HG03520 (cell line): Measurements from ENCODE around the gene WWTR1.

Source experiments
- ATAC-seq: cut with Tn5 transposase; IDR thresholded peaks from one replicate; pipeline ENCODE4 v1.9.1; 2021; ENCODE audit warnings: mild to moderate bottlenecking, moderate library complexity; ENCODE audit not compliant: unreplicated experiment

The WWTR1 gene

DNA sequence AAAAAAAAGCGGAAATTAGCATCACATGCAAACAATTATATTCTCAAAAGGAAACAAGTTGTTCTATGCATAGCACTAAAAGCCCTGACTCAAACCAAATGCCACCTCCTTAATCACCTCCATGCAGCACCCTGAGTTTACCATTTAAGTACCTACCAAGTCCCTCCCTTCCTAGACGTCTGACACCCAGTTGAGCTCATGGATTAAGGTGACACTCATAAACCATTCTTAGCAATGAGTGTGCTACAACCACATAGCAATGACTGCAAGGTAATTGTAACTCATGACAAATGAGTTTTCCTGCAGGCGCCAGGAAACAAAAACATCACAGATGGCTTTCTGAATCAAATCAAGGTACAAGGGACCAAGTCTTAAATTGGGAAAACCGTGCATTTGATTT lies 32.0 kb downstream of the WWTR1 start:
- no peak for ATAC-seq

DNA sequence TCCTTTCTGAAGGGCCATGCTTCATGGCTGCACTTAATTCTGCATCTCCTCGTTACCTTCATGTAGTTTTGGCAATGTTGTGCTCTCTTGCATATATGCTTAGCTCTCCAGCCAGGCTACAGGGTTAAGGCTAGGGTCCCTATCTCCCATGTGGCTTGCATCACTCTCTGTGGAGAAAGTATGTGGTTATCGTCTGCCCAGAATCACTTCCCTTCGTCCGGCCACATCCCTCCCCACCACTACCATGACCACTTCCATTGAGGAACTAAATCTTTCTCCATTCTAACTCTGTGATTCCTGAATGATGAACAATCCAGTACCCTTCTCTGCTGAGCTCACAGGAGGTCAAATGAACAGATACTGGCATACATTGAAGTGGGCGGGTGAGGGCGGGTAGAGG lies 34.0 kb downstream of the WWTR1 start:
- ATAC-seq: no peak

GRCh38 chr3:149621218-149622005 lies 36.4 kb downstream of the WWTR1 start:
- ATAC-seq: peak; percentile 69

GRCh38 chr3:149620291-149621020 lies 37.4 kb downstream of the WWTR1 start:
- peak; percentile 55 for ATAC-seq

GRCh38 chr3:149619136-149619535 lies 38.7 kb downstream of the WWTR1 start:
- no peak for ATAC-seq

GRCh38 chr3:149618151-149619123 lies 39.4 kb downstream of the WWTR1 start:
- no peak for ATAC-seq

GRCh38 chr3:149615731-149616221 lies 42.0 kb downstream of the WWTR1 start:
- ATAC-seq: no peak

- no peak for ATAC-seq
These were observed 43.8 kb downstream of the WWTR1 start for GRCh38 chr3:149613988-149614387.

DNA sequence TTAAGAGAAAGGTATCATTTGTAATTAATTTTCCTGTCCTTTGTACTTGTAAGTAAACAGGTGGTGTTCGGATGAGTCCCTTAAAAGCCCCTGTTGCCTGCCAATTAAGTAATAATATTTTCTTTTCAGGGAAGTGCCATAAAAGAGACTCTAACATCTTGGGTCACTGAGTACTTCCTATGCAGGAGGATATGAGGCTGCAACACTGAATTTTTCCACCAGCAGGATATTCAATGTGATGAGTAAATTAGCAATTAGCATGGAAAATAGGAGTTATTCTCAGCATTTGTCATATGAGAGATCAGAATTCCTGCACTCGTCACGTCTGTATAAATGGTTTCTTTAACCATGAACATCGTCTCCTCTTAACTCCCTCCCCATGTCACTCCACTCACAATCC lies 45.4 kb downstream of the WWTR1 start:
- no peak for ATAC-seq

- ATAC-seq: no peak
These were observed 46.7 kb downstream of the WWTR1 start for GRCh38 chr3:149611149-149611548.

DNA sequence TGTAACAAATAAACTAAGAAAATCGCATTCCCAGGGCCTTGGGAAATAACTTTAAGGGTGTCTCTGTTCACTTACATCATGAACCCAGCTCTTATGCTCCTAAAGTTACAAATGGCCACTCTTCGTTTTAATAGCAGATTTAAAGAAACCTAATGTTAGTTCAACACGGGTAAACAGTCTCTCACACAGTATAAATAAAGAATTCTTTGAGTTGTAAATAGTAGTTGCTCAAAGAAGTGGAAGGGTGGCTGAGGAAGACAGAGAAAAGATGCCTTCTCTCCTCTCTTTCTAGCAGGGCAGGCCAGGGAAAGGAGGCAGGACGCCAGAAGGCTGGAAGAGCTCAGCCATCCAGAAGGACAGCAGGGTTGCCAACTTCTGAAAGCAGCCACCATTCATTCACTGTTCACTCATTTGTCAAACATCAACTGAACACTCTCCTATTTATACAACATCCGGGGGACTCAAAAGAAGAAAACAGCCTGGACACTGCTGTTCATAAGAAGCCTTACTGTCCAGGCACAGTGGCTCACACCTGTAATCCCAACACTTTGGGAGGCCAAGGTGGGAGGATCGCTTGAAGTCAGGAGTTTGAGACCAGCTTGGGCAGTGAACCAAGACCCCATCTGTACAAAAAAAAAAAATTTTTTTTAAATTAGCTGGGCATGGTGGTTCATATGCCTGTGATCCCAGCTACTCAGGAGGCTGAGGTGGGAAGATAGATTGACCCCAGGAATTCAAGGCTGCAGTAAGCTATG lies 47.3 kb downstream of the WWTR1 start:
- no peak for ATAC-seq

DNA sequence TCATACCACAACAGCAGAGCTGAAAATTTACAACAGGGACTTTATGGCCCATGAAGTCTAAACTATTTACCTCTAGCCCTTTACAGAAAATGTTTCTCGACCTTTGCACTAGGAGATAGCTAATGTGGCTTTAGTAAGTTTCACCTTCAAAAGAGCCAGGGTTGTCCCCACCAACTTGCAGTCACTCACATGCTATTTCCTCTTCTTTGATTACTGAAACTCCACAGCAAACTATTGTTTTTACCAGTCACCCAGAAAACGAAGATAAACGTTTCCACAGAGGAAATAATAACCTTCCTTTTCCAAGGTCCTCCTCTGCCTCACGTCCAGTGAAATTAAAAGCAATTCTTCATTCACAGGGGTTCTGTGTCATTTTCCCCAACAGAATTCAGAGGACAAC lies 48.2 kb downstream of the WWTR1 start:
- ATAC-seq: peak; percentile 93

GRCh38 chr3:149608987-149609386 lies 48.8 kb downstream of the WWTR1 start:
- ATAC-seq: no peak

GRCh38 chr3:149605902-149606301 lies 51.9 kb downstream of the WWTR1 start:
- ATAC-seq: no peak

DNA sequence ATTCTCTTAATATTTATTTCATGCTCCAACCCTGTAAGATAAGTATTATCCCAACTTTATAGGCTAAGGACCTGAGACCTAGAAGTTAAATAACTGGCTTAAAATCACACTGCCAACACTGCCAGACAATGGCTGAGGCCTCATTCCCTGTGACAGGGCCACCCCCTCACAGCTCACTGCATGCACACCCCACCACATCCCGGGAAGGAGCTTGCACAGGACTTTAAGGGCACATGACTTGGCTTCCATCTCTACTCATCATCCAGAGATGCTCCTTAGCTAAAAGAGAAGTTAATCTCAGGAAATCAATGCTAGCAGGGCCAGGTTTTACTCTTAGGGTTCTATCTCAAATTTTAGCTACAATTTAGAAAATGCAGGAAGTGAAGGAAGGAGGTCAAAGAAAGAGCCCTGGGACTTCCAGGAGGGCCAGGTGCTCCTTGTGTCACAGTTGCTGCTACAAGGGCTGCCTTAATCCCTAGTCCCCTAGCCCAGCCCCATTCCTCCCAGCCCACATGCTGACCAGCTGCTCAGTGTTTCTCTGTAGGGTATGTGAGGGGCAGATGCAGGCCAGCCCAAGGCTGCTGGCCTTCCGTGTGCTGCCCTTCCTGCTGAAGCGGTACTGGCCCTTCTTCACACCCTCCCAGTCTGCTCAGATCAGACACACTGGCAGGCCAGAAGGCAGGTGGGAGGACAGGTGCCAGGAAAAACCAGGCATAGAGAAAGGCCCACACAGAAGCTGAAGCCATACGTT lies 53.5 kb downstream of the WWTR1 start:
- ATAC-seq: no peak

GRCh38 chr3:149603126-149604074 lies 54.4 kb downstream of the WWTR1 start:
- ATAC-seq: no peak

DNA sequence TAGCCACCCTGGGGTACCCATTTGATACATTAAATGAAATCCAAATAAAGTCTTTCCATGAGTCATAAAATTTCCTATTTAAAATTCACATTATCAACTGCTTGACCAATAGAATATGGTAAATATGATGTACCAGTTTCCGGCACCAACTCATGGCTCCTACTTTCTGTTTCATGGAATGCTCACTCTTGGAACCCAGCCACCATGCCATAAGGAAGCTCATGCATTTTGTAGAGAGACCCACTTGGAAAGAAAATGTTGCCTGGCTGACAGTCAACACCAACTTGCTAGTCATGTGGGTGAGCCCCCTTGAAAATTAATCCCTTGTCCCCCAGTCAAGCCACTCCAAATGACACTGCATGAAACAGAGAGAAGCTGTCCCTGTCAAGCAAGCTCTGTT lies 57.2 kb downstream of the WWTR1 start:
- ATAC-seq: no peak

DNA sequence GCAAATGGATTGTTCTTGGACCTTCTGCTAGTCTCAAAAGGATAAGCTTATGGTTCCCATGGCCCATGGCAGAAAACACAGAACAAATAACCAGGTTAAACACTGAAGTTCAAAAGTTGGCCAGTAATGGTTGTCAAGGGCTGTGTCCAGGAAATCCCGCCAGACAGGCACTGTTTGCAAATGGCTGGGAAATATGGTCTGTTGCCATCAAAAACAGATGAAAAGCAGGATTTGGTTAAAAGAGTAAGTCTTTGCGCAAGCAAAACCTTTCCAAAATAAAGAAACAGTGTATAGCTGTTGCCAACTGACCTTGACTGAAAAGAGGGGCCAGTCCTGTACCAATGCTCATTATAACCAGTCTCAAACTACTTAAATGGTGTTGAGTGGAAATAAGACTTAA lies 58.6 kb downstream of the WWTR1 start:
- no peak for ATAC-seq
